Fibroblast of mammary gland (primary cell): ENCODE results near the gene MAPK8.
"Not testable (repeated sequence)": the region's sequence is repeated elsewhere in the genome, so short reads cannot be mapped to it uniquely, and the experiment has no call there.

ENCODE experiments used
- DNase-seq: peaks from one replicate; pipeline ENCODE4 v3.0.0-alpha.2; 2010; ENCODE audit warnings: low read depth
- H3K4me3 ChIP-seq: 2 replicates; pipeline ENCODE4 v1.5.1; 2011; ENCODE audit warnings: low read depth, mild to moderate bottlenecking, low read length, moderate library complexity; ENCODE audit not compliant: control insufficient read depth
- CTCF ChIP-seq: conservative IDR thresholded peaks from 2 replicates; pipeline ENCODE4 v1.5.1; 2011; ENCODE audit warnings: low read depth, low read length, inconsistent platforms; ENCODE audit not compliant: control insufficient read depth, insufficient read depth

The MAPK8 gene

GRCh38 chr10:48273741-48274140 is 32.7 kb upstream of the MAPK8 start:
- no peak overlapping the region for H3K4me3 ChIP-seq
- no peak for TF ChIP-seq CTCF
- no peak for DNase-seq

- DNase-seq: no peak
Measured at GRCh38 chr10:48274636-48275035, 31.8 kb upstream of the MAPK8 start, which contains the start of gene FRMPD2. Gene FRMPD2, minus strand, starts transcription at chr10:48274696. Its CDS starts 129 bp downstream, at chr10:48274567.

GRCh38 chr10:48277093-48277492 is 29.4 kb upstream of the MAPK8 start:
- H3K4me3 ChIP-seq: no peak overlapping the region
- TF ChIP-seq CTCF: no peak
- DNase-seq: no peak

More at GRCh38 chr10:48274636-48275035, 31.8 kb upstream of the MAPK8 start, which contains the start of gene FRMPD2:
- H3K4me3 ChIP-seq: no peak within 1 kb of the TSS
- TF ChIP-seq CTCF: no peak

- DNase-seq: no peak
- no peak for TF ChIP-seq CTCF
- no peak overlapping the region for H3K4me3 ChIP-seq
Measured at GRCh38 chr10:48279081-48279751, 27.3 kb upstream of the MAPK8 start.

GRCh38 chr10:48281697-48282096 is 24.8 kb upstream of the MAPK8 start:
- not testable (repeated sequence) for H3K4me3 ChIP-seq, DNase-seq

GRCh38 chr10:48282829-48283228 is 23.6 kb upstream of the MAPK8 start:
- no peak overlapping the region for H3K4me3 ChIP-seq
- TF ChIP-seq CTCF: no peak
- no peak for DNase-seq

GRCh38 chr10:48284002-48284546 is 22.4 kb upstream of the MAPK8 start:
- no peak overlapping the region for H3K4me3 ChIP-seq
- DNase-seq: peak; percentile 10
- TF ChIP-seq CTCF: no peak
